GM12865 (cell line): Measurements from ENCODE around the gene TEX52.
A peak's percentile ranks its signal among the peaks of the same experiment; 100 is the strongest.

Experiments
- DNase-seq: peaks from one replicate; pipeline ENCODE4 v3.0.0; 2010; ENCODE audit warnings: low read depth
- H3K4me3 ChIP-seq: 2 replicates; pipeline ENCODE4 v1.5.1; 2011; ENCODE audit warnings: mild to moderate bottlenecking, low read depth, low read length, control low read depth
- TF ChIP-seq, protein P1 (sequence below): IDR thresholded peaks from 2 replicates; pipeline ENCODE4 v1.5.1; 2011; ENCODE audit warnings: low read length, control low read depth, low read depth, inconsistent platforms; ENCODE audit not compliant: insufficient read depth; ENCODE audit errors: missing control alignments

Gene TEX52

DNA sequence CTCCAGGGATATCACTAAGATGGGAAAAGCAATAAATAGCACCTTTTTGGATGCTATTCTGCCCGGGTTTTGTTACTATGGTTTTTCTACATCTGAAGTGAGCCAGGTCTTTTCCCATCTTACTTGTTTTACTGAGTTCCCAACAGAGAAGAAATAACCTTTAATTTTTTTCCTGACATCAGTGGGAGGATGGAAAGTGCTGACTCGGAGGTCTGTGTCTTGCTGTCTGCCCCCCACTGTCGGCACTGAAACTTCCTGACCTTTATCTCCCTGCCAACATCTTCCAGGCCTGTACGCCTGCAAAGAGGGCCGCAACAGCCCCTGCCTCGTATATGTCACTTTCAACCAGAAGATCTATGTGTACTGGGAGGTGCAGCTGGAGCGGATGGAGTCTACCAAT lies 33.4 kb downstream of the TEX52 start:
- TF ChIP-seq, protein P1, sequence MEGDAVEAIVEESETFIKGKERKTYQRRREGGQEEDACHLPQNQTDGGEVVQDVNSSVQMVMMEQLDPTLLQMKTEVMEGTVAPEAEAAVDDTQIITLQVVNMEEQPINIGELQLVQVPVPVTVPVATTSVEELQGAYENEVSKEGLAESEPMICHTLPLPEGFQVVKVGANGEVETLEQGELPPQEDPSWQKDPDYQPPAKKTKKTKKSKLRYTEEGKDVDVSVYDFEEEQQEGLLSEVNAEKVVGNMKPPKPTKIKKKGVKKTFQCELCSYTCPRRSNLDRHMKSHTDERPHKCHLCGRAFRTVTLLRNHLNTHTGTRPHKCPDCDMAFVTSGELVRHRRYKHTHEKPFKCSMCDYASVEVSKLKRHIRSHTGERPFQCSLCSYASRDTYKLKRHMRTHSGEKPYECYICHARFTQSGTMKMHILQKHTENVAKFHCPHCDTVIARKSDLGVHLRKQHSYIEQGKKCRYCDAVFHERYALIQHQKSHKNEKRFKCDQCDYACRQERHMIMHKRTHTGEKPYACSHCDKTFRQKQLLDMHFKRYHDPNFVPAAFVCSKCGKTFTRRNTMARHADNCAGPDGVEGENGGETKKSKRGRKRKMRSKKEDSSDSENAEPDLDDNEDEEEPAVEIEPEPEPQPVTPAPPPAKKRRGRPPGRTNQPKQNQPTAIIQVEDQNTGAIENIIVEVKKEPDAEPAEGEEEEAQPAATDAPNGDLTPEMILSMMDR = no peak
- H3K4me3 ChIP-seq = no peak overlapping the region
- no peak for DNase-seq

DNA sequence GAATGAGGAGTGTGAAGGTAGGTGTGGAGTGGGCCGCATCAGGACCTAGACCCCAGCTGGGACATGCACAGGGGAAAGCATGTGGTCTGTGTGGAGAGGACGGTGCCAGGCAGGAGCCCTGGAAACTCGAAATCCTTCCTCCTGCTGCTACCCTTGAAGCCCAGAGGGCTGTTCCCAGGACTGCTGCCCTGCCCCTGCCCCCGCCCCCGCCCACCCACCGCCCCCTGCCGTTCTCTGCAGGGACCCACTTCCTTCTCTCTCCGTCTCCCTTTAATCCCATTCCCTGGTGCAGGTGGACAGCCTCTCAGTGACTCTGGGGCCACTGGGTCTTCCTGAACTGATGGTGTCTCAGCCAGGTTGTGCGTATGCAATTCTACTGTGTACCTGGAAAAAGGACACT lies 36.4 kb downstream of the TEX52 start:
- no peak overlapping the region for H3K4me3 ChIP-seq
- TF ChIP-seq, protein P1 = no peak
- no peak for DNase-seq

DNA sequence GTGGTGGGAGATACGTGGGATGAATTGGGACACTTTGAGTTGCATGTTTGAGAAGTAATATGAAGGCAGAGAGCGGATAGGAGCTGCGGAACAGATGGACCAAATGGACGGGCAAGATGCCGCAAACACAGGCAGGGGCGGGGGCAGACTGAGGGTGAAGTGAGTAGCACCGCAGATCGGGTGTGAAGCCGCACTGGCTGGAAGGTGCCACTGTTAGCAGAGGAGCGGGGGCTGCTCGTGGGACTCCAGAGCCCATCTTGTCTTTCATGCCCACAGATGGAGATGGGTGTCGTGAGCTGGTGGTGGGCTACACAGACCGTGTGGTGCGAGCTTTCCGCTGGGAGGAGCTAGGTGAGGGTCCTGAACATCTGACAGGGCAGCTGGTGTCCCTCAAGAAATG lies 37.0 kb downstream of the TEX52 start:
- no peak overlapping the region for H3K4me3 ChIP-seq
- TF ChIP-seq, protein P1 = no peak
- DNase-seq = no peak

DNA sequence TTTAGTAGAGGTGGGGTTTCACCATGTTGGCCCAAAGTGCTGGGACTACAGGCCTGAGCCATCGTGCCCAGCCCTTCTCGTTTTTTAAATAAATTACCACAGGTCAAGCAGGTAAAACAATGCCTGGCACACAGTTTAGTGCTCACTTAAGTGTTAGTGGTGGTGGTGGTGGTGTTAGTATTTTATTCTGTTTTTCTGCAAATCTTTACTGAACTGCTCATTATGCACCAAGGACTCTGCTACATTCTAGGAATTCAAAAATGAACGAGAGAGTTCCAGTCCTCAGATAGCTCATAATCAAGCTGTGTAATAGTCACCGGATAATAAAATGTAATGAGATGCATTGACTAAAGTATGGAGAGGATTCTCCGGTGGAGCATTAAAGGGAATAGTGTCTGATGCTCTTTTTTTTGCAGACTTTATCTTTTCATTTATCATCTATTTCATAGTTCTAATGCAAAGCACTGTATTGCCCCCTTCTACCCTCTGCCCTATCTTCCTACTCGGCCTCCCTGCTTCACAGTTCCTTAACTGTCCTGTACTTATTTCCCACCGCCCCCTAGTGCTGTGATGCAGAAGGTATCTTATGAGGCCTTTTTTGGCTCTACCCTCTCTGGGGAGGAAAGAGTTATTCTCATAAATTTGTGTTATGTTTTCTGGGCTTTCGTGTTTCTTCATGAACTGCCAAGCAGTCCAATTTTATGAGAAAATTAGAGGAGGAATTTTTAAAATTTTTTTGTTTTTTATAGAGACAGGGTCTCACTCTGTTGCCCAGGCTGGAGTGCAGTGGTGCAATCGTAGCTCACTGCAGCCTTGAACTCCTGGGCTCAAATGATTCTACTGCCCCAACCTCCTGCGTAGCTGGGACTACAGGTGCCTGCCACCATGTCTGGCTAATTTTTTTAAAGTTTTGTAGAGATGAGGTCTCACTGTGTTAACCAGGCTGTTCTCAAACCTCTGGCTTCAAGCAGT lies 43.3 kb downstream of the TEX52 start:
- DNase-seq = peak; percentile 77
- H3K4me3 ChIP-seq = peak overlapping the region; percentile 94
- TF ChIP-seq, protein P1 = peak; percentile 69

GRCh38 chr12:2812290-2813213 lies 44.3 kb downstream of the TEX52 start, which contains the start of gene ITFG2:
TSS of gene ITFG2 (plus strand) at chr12:2812668. CDS start at chr12:2812761, 93 bp downstream.
- DNase-seq = peak; percentile 98
- TF ChIP-seq, protein P1 = no peak
- H3K4me3 ChIP-seq = peak within 1 kb of the TSS; percentile 94

- no peak for DNase-seq
- peak overlapping the region; percentile 80 for H3K4me3 ChIP-seq
- TF ChIP-seq, protein P1 = no peak
These were observed 45.0 kb downstream of the TEX52 start for GRCh38 chr12:2811801-2812200.
